Suprapubic skin (tissue), 4 donors: Measurements from ENCODE around the gene MTF2. TPM values are rescaled to one million over a fixed set of nuclear protein-coding genes. Genes with fewer than 3 reads are reported as not detected.

ENCODE experiments used
- DNase-seq, 2 donors: peaks; one replicate each; pipeline ENCODE4 v3.0.0-alpha.2; 2019; ENCODE audit warnings: low spot score in 2 of 2
- H3K27ac ChIP-seq: fragments of 200-600 bp; sonication (generic); one replicate; pipeline ENCODE4 v1.5.1; 2019
- H3K27me3 ChIP-seq: fragments of 200-600 bp; sonication (generic); one replicate; pipeline ENCODE4 v1.5.1; 2019
- H3K36me3 ChIP-seq: fragments of 200-600 bp; sonication (generic); one replicate; pipeline ENCODE4 v1.5.1; 2019
- H3K4me1 ChIP-seq: fragments of 200-600 bp; sonication (generic); one replicate; pipeline ENCODE4 v1.5.1; 2019
- H3K4me3 ChIP-seq: fragments of 200-600 bp; sonication (generic); one replicate; pipeline ENCODE4 v1.5.1; 2019; ENCODE audit warnings: mild to moderate bottlenecking
- H3K9me3 ChIP-seq: fragments of 200-600 bp; sonication (generic); one replicate; pipeline ENCODE4 v1.5.1; 2019
- EP300 ChIP-seq: sonication (generic); formaldehyde crosslinking; IDR thresholded peaks from one replicate; pipeline ENCODE4 v1.6.1; 2017; ENCODE audit warnings: antibody characterized with exemption
- POLR2A ChIP-seq, 2 donors: fragments of 450-650 bp; IDR thresholded peaks; one replicate each; pipeline ENCODE4 v1.6.1; 2017; ENCODE audit warnings: antibody characterized with exemption in 2 of 2, mild to moderate bottlenecking in 2 of 2, moderate library complexity in 2 of 2
- POLR2AphosphoS5 ChIP-seq, 3 donors: sonication (generic); formaldehyde crosslinking; IDR thresholded peaks; one replicate each; pipeline ENCODE4 v1.6.1; 2017; ENCODE audit warnings: antibody characterized with exemption in 3 of 3
- WGBS: methylation state at CpG from one replicate; pipeline ENCODE4 v1.1.5; 2018; 5-methylcytosine and 5-hydroxymethylcytosine counted together
- total RNA-seq, 4 donors: library from RNA; depleted of rRNA; stranded (reverse); fragments of >200 nt; gene quantifications; one replicate each; pipeline ENCODE4 v1.1.0, GENCODE V29; 2016
- TF ChIP-seq, protein P1 (sequence below), 2 donors: fragments of 200-600 bp in 1 of 2; fragments of 450-650 bp in 1 of 2; sonication (generic) in 1 of 2; IDR thresholded peaks; one replicate each; pipeline ENCODE4 v1.5.1; 2016 to 2019; ENCODE audit warnings: antibody characterized with exemption in 2 of 2, mild to moderate bottlenecking in 1 of 2, moderate library complexity in 1 of 2

The MTF2 gene
- total RNA-seq, 4 donors from 2014 or later: 7.9 to 35.3 (median 16.0) TPM

DNA sequence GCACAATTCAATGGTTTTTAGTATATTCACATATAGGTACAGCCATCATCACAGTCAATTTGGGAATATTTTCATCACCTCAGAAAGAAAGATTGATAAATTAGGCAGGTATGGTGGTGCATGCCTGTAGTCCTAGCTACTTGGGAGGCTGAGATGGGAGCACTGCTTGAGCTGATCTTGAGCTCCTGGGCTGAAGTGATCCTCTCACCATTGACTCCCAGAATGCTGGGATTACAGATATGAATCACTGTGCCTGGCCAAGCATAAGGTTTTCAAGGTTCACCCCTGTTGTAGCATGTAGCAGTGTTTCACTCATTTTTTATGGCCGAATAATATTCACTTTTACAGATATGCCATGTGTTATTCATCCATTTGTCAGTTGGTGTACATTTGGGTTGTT lies 44.7 kb upstream of the MTF2 start:
- Histone ChIP-seq H3K27ac (no peak overlapping the region), H3K4me1 (no peaks in the 10 kb centered on the region), H3K27me3 (no peaks in the 10 kb centered on the region), H3K9me3 (no peaks in the 10 kb centered on the region), H3K4me3 (no peak overlapping the region), H3K36me3 (no peaks in the 10 kb centered on the region)
- no peak for DNase-seq
- TF ChIP-seq POLR2A (IDR thresholded peaks at IDR 0.05) (no peak), POLR2AphosphoS5 (IDR thresholded peaks at IDR 0.05) (no peak)
- WGBS: 94% methylated on average over 1 of the region's 1 CpG

DNA sequence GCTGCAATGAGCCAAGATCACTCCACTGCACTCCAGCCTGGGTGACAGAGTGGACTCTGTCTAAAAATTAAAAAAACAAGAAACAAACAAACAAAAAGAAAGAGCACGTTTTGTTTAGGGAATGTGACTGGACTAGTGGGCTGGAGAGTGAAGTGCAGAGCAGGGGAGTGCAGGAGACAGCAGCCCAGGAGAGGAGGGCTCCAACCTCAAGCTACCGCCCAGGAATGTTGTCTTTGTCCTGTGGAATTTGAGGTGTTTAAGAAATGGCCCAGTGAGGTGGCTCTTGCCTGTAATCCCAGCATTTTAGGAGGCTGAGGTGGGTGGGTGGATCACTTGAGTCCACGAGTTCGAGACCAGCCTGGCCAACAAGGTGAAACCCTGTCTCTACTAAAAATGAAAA lies 42.4 kb upstream of the MTF2 start:
- H3K9me3 ChIP-seq: no peaks in the 10 kb centered on the region
- TF ChIP-seq POLR2AphosphoS5 (IDR thresholded peaks at IDR 0.05) (no peak), POLR2A (IDR thresholded peaks at IDR 0.05) (no peak), EP300 (no peak)
- TF ChIP-seq, protein P1, sequence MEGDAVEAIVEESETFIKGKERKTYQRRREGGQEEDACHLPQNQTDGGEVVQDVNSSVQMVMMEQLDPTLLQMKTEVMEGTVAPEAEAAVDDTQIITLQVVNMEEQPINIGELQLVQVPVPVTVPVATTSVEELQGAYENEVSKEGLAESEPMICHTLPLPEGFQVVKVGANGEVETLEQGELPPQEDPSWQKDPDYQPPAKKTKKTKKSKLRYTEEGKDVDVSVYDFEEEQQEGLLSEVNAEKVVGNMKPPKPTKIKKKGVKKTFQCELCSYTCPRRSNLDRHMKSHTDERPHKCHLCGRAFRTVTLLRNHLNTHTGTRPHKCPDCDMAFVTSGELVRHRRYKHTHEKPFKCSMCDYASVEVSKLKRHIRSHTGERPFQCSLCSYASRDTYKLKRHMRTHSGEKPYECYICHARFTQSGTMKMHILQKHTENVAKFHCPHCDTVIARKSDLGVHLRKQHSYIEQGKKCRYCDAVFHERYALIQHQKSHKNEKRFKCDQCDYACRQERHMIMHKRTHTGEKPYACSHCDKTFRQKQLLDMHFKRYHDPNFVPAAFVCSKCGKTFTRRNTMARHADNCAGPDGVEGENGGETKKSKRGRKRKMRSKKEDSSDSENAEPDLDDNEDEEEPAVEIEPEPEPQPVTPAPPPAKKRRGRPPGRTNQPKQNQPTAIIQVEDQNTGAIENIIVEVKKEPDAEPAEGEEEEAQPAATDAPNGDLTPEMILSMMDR (IDR thresholded peaks at IDR 0.05): no peak
- no peak overlapping the region for H3K4me3 ChIP-seq
- no peak overlapping the region for H3K27ac ChIP-seq
- H3K36me3 ChIP-seq: no peaks in the 10 kb centered on the region
- H3K4me1 ChIP-seq: no peaks in the 10 kb centered on the region
- DNase-seq: no peak
- WGBS: 74% methylated on average over 4 of the region's 4 CpGs
- no peaks in the 10 kb centered on the region for H3K27me3 ChIP-seq

DNA sequence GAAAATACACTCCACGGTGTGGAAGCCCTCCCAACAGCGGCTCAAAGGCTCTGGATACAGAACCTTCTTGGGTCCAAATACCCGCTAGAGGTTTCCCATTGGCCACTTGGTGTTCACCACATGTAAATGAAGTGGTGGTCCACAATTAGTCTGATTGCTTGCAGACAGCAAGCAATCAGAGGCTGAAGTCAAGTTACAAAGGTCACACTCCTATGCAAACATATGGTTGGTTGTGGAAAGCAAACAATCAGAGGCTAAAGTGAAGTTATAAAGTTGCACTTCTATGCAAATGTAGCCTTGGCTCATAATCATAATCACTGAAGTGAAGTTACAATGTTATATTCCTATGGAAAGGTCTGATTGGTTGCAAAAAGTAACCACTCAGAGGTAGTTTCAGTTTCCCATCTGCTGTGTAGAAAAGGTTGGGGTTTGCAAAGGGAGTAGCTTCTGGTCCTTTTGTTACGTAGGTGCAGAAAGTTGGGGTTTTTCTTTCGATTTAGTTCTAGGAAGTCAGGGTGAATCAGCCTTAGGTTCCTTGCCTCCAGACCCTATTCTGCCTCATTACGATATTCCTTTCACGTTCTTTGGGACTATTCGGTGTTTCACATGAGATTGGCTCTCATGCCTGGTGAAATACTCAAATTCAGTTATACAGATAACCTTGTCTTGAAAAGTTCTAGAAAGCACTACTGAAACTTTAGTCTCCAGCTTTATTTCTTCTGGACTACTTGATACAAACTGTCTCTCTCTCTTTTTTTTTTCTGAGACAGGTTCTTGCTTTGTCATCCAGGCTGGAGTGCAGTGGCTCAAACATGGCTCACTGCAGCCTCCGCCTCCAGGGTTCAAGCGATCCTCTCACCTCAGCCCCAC lies 36.7 kb upstream of the MTF2 start:
- WGBS: 71% methylated on average over 10 of the region's 10 CpGs
- no peaks in the 10 kb centered on the region for H3K4me1 ChIP-seq
- H3K4me3 ChIP-seq: no peak overlapping the region
- H3K36me3 ChIP-seq: no peaks in the 10 kb centered on the region
- no peak for TF ChIP-seq POLR2AphosphoS5 (IDR thresholded peaks at IDR 0.05)
- TF ChIP-seq POLR2A (IDR thresholded peaks at IDR 0.05): no peak
- no peak for TF ChIP-seq EP300
- TF ChIP-seq, protein P1 (IDR thresholded peaks at IDR 0.05): no peak
- DNase-seq: no peak
- no peaks in the 10 kb centered on the region for H3K27me3 ChIP-seq
- H3K27ac ChIP-seq: no peak overlapping the region
- H3K9me3 ChIP-seq: no peaks in the 10 kb centered on the region

DNA sequence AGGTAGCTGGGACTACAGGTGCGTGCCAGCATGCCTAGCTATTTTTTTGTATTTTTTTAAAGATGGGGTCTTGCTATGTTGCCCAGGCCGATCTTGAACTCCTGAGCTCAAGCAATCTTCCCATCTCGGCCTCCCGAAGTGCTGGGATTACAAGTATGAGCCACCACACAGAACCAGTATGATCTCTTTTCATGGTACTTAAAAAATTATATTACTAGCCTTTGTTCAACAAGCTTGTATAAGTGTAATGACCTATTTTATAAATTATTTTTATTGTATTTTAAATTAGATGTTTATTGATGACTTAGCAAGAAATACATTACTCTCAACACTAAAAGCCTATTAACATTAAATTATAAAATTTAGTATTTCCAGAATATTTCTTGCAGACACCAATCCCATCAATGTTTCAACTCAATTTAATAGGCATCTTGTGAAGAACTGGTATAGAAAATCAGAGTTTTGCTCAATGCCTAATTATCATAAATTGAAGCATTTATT lies 36.0 kb upstream of the MTF2 start:
- Histone ChIP-seq H3K27me3 (no peaks in the 10 kb centered on the region), H3K27ac (no peak overlapping the region), H3K36me3 (no peaks in the 10 kb centered on the region), H3K9me3 (no peaks in the 10 kb centered on the region), H3K4me1 (no peaks in the 10 kb centered on the region), H3K4me3 (no peak overlapping the region)
- 96% methylated on average over 4 of the region's 4 CpGs for WGBS
- DNase-seq: no peak
- TF ChIP-seq POLR2A (IDR thresholded peaks at IDR 0.05) (no peak), POLR2AphosphoS5 (IDR thresholded peaks at IDR 0.05) (no peak), EP300 (no peak)
- TF ChIP-seq, protein P1 (IDR thresholded peaks at IDR 0.05): no peak

DNA sequence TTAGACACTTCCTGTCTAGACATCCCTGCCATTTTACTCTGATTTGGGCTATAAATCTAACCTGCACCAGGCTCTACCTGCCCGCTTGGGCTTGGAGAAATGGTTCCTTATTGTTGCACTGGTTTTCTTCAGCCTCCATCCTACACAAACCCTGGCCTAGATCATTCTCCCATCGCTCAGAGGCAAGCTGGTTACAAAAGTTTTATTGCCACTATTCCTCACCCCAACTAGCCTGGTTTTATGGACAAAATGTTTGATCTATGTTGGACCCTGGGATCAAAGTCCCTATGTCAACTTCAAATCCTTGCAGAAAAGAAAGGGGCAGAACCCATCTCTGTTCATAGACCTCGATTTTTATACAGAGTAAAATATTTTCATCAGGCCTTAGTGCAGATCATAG lies 31.5 kb upstream of the MTF2 start:
- TF ChIP-seq POLR2AphosphoS5 (IDR thresholded peaks at IDR 0.05): no peak
- TF ChIP-seq EP300: no peak
- TF ChIP-seq POLR2A (IDR thresholded peaks at IDR 0.05): no peak
- TF ChIP-seq, protein P1 (IDR thresholded peaks at IDR 0.05): no peak
- Histone ChIP-seq H3K36me3 (no peaks in the 10 kb centered on the region), H3K9me3 (no peaks in the 10 kb centered on the region), H3K27me3 (no peaks in the 10 kb centered on the region), H3K27ac (no peak overlapping the region), H3K4me1 (no peaks in the 10 kb centered on the region), H3K4me3 (no peak overlapping the region)
- DNase-seq: no peak
- WGBS: 71% methylated on average over 3 of the region's 3 CpGs
